HEK293 (cell line): ENCODE measurements around the gene RAD50.

Experiments used
- AEBP2 ChIP-seq: fragments of 450-650 bp; formaldehyde crosslinking; IDR thresholded peaks from 2 replicates; pipeline ENCODE4 v1.5.1; 2016; ENCODE audit warnings: missing biosample characterization, missing genetic modification characterization, borderline replicate concordance
- GLIS1 ChIP-seq: fragments of 450-650 bp; formaldehyde crosslinking; IDR thresholded peaks from 2 replicates; pipeline ENCODE4 v1.5.1; 2016; ENCODE audit warnings: missing biosample characterization, missing genetic modification characterization
- HOXA7 ChIP-seq: sonication (generic); formaldehyde crosslinking; IDR thresholded peaks from 2 replicates; pipeline ENCODE4 v1.8.1; 2022; ENCODE audit warnings: missing genetic modification reagents, borderline replicate concordance
- REST ChIP-seq: fragments of 450-650 bp; formaldehyde crosslinking; IDR thresholded peaks from 2 replicates; pipeline ENCODE4 v1.5.1; 2016; ENCODE audit warnings: missing biosample characterization, missing genetic modification characterization
- SCRT1 ChIP-seq: fragments of 450-650 bp; formaldehyde crosslinking; IDR thresholded peaks from 2 replicates; pipeline ENCODE4 v1.5.1; 2016; ENCODE audit warnings: missing biosample characterization, missing genetic modification characterization, borderline replicate concordance
- TCF7L2 ChIP-seq: IDR thresholded peaks from 2 replicates; pipeline ENCODE4 v1.6.1; 2011; ENCODE audit warnings: low read depth, mild to moderate bottlenecking, inconsistent platforms, low read length, moderate library complexity, borderline replicate concordance
- YY2 ChIP-seq: fragments of 450-650 bp; formaldehyde crosslinking; IDR thresholded peaks from 2 replicates; pipeline ENCODE4 v1.5.1; 2016; ENCODE audit warnings: missing biosample characterization, missing genetic modification characterization
- ZBTB1 ChIP-seq: fragments of 450-650 bp; formaldehyde crosslinking; IDR thresholded peaks from 2 replicates; pipeline ENCODE4 v1.5.1; 2016; ENCODE audit warnings: missing biosample characterization, missing genetic modification characterization
- ZFP3 ChIP-seq: fragments of 450-650 bp; formaldehyde crosslinking; IDR thresholded peaks from 2 replicates; pipeline ENCODE4 v1.5.1; 2016; ENCODE audit warnings: low read depth, missing biosample characterization, missing genetic modification characterization
- ZFP69B ChIP-seq: fragments of 450-650 bp; formaldehyde crosslinking; IDR thresholded peaks from 2 replicates; pipeline ENCODE4 v1.5.1; 2016; ENCODE audit warnings: missing biosample characterization, missing genetic modification characterization
- ZNF133 ChIP-seq: fragments of 450-650 bp; formaldehyde crosslinking; IDR thresholded peaks from 2 replicates; pipeline ENCODE4 v1.5.1; 2016; ENCODE audit warnings: missing biosample characterization, missing genetic modification characterization
- ZNF148 ChIP-seq: fragments of 450-650 bp; formaldehyde crosslinking; IDR thresholded peaks from 2 replicates; pipeline ENCODE4 v1.5.0; 2017; ENCODE audit warnings: missing biosample characterization, missing genetic modification characterization, borderline replicate concordance
- ZNF175 ChIP-seq: fragments of 450-650 bp; formaldehyde crosslinking; IDR thresholded peaks from 2 replicates; pipeline ENCODE4 v1.5.1; 2016; ENCODE audit warnings: missing biosample characterization, missing genetic modification characterization
- ZNF2 ChIP-seq: fragments of 450-650 bp; formaldehyde crosslinking; IDR thresholded peaks from 2 replicates; pipeline ENCODE4 v1.5.1; 2016; ENCODE audit warnings: missing biosample characterization, missing genetic modification characterization
- ZNF202 ChIP-seq: fragments of 450-650 bp; formaldehyde crosslinking; IDR thresholded peaks from 2 replicates; pipeline ENCODE4 v1.5.1; 2016; ENCODE audit warnings: missing biosample characterization, missing genetic modification characterization, borderline replicate concordance
- ZNF266 ChIP-seq: fragments of 450-650 bp; formaldehyde crosslinking; IDR thresholded peaks from 2 replicates; pipeline ENCODE4 v1.5.1; 2016; ENCODE audit warnings: missing biosample characterization, missing genetic modification characterization, low read depth
- ZNF341 ChIP-seq: fragments of 450-650 bp; formaldehyde crosslinking; IDR thresholded peaks from 2 replicates; pipeline ENCODE4; 2016; ENCODE audit warnings: low read depth, missing biosample characterization, missing genetic modification characterization
- ZNF354C ChIP-seq: fragments of 450-650 bp; formaldehyde crosslinking; IDR thresholded peaks from 2 replicates; pipeline ENCODE4 v1.5.1; 2016; ENCODE audit warnings: missing biosample characterization, missing genetic modification characterization, low read depth, borderline replicate concordance
- ZNF391 ChIP-seq: fragments of 450-650 bp; formaldehyde crosslinking; IDR thresholded peaks from 2 replicates; pipeline ENCODE4 v1.5.1; 2016; ENCODE audit warnings: low read depth, missing biosample characterization, missing genetic modification characterization, borderline replicate concordance
- ZNF501 ChIP-seq: fragments of 450-650 bp; formaldehyde crosslinking; IDR thresholded peaks from 2 replicates; pipeline ENCODE4 v1.5.1; 2016; ENCODE audit warnings: missing biosample characterization, missing genetic modification characterization
- ZNF529 ChIP-seq: fragments of 450-650 bp; formaldehyde crosslinking; IDR thresholded peaks from 2 replicates; pipeline ENCODE4 v1.5.1; 2017; ENCODE audit warnings: missing genetic modification characterization, missing biosample characterization; ENCODE audit not compliant: insufficient replicate concordance
- ZNF555 ChIP-seq: fragments of 450-650 bp; formaldehyde crosslinking; conservative IDR thresholded peaks from 2 replicates; pipeline ENCODE4 v1.5.1; 2017; ENCODE audit warnings: missing biosample characterization, mild to moderate bottlenecking, missing genetic modification characterization, inconsistent platforms
- ZNF580 ChIP-seq: fragments of 450-650 bp; formaldehyde crosslinking; IDR thresholded peaks from 2 replicates; pipeline ENCODE4 v1.5.1; 2016; ENCODE audit warnings: missing biosample characterization, missing genetic modification characterization
- ZNF610 ChIP-seq: fragments of 450-650 bp; formaldehyde crosslinking; IDR thresholded peaks from 2 replicates; pipeline ENCODE4 v1.5.1; 2016; ENCODE audit warnings: missing biosample characterization, missing genetic modification characterization, borderline replicate concordance
- ZNF623 ChIP-seq: fragments of 450-650 bp; formaldehyde crosslinking; IDR thresholded peaks from 2 replicates; pipeline ENCODE4 v1.5.1; 2016; ENCODE audit warnings: missing biosample characterization, missing genetic modification characterization
- ZNF639 ChIP-seq: fragments of 450-650 bp; formaldehyde crosslinking; IDR thresholded peaks from 2 replicates; pipeline ENCODE4 v1.5.1; 2016; ENCODE audit warnings: missing biosample characterization, missing genetic modification characterization
- ZNF664 ChIP-seq: fragments of 450-650 bp; formaldehyde crosslinking; IDR thresholded peaks from 2 replicates; pipeline ENCODE4 v1.5.1; 2016; ENCODE audit warnings: missing biosample characterization, missing genetic modification characterization
- ZNF701 ChIP-seq: fragments of 450-650 bp; formaldehyde crosslinking; IDR thresholded peaks from 2 replicates; pipeline ENCODE4 v1.5.1; 2016; ENCODE audit warnings: missing biosample characterization, missing genetic modification characterization
- ZNF707 ChIP-seq: fragments of 450-650 bp; formaldehyde crosslinking; IDR thresholded peaks from 2 replicates; pipeline ENCODE4 v1.5.1; 2016; ENCODE audit warnings: missing biosample characterization, missing genetic modification characterization
- ZNF747 ChIP-seq: fragments of 450-650 bp; formaldehyde crosslinking; IDR thresholded peaks from 2 replicates; pipeline ENCODE4 v1.5.1; 2016; ENCODE audit warnings: missing biosample characterization, missing genetic modification characterization
- ZNF776 ChIP-seq: fragments of 450-650 bp; formaldehyde crosslinking; IDR thresholded peaks from 2 replicates; pipeline ENCODE4 v1.5.0; 2017; ENCODE audit warnings: missing biosample characterization, missing genetic modification characterization, borderline replicate concordance

Gene RAD50

GRCh38 chr5:132556763-132557477 is at the start of gene RAD50 (continued):
- no peak; the same call in 1 of the 2 replicates for TF ChIP-seq REST (tag by site-specific recombination)
- TF ChIP-seq ZNF133 = no peak
- TF ChIP-seq ZNF148 = no peak
- peak; percentile 61 for TF ChIP-seq ZNF391 (tag by site-specific recombination)
- no peak for TF ChIP-seq TCF7L2
- no peak for TF ChIP-seq ZNF623
- TF ChIP-seq ZNF664 = no peak
- no peak for TF ChIP-seq ZNF354C (tag by site-specific recombination)
- TF ChIP-seq SCRT1 = no peak
- no peak for TF ChIP-seq ZNF529 (tag by site-specific recombination)
- TF ChIP-seq GLIS1 (tag by site-specific recombination) = peak; percentile 67
- no peak for TF ChIP-seq AEBP2 (tag by site-specific recombination)
- no peak for TF ChIP-seq ZNF175 (tag by site-specific recombination)
- no peak for TF ChIP-seq ZNF555 (tag by site-specific recombination)
- peak; percentile 100 for TF ChIP-seq ZBTB1
- no peak for TF ChIP-seq ZNF701 (tag by site-specific recombination)
- no peak for TF ChIP-seq YY2
- no peak for TF ChIP-seq ZNF776 (tag by site-specific recombination)
- peak; percentile 89 for TF ChIP-seq ZNF501 (tag by site-specific recombination)
- no peak for TF ChIP-seq ZNF266 (tag by site-specific recombination)
- no peak for TF ChIP-seq HOXA7
- TF ChIP-seq ZNF610 = 0 out of 2 replicates have a peak, but pooled peaks have one; percentile 22
- no peak; the same call in 1 of the 2 replicates for TF ChIP-seq ZNF639
- TF ChIP-seq ZNF580 = no peak; the same call in 1 of the 2 replicates
- TF ChIP-seq ZFP3 = no peak
- TF ChIP-seq ZNF202 (tag by site-specific recombination) = no peak
- peak; percentile 70 for TF ChIP-seq ZNF341
- no peak for TF ChIP-seq ZFP69B
- TF ChIP-seq ZNF747 = no peak
- TF ChIP-seq ZNF2 (tag by site-specific recombination) = peak; percentile 82
- no peak for TF ChIP-seq ZNF707
